Measurements from ENCODE around the gene STOML3. TPM values are rescaled to one million over a fixed set of nuclear protein-coding genes. Genes with fewer than 3 reads are reported as not detected.

Gene STOML3
- total and polyA plus RNA-seq, 8 donors = not detected

DNA sequence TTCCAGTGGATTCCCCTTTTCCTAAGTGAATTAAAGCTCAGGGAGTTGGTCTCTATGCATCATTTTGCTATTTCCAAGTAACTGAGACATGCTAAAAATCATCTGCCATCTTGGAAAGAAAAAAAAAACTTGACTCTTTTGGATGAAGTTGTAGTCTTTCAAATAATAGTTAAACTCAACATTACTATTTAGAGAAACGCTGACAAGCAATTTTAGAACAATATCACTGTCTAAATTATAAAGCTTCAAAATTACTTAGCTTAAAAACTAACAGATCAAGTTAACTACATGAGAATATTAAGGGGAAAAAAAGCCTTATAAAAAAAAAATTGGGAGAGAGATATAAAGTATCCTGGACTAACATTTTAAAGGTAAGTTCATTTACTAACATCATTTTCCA lies 68.5 kb downstream of the STOML3 start:
- no peaks in the 10 kb centered on the region for H3K9me3 ChIP-seq
- no peaks in the 10 kb centered on the region for H3K4me1 ChIP-seq
- TF ChIP-seq EP300 (IDR thresholded peaks at IDR 0.05) (no peak), POLR2AphosphoS5 (IDR thresholded peaks at IDR 0.05) (no peak), POLR2A (IDR thresholded peaks at IDR 0.05) (no peak)
- TF ChIP-seq, protein P1, sequence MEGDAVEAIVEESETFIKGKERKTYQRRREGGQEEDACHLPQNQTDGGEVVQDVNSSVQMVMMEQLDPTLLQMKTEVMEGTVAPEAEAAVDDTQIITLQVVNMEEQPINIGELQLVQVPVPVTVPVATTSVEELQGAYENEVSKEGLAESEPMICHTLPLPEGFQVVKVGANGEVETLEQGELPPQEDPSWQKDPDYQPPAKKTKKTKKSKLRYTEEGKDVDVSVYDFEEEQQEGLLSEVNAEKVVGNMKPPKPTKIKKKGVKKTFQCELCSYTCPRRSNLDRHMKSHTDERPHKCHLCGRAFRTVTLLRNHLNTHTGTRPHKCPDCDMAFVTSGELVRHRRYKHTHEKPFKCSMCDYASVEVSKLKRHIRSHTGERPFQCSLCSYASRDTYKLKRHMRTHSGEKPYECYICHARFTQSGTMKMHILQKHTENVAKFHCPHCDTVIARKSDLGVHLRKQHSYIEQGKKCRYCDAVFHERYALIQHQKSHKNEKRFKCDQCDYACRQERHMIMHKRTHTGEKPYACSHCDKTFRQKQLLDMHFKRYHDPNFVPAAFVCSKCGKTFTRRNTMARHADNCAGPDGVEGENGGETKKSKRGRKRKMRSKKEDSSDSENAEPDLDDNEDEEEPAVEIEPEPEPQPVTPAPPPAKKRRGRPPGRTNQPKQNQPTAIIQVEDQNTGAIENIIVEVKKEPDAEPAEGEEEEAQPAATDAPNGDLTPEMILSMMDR (IDR thresholded peaks at IDR 0.05) = no peak
- no peaks in the 10 kb centered on the region for H3K36me3 ChIP-seq
- peaks cover 0 to 10% (median 0%) of the 10 kb centered on the region in 3 donors for H3K27me3 ChIP-seq
- 87 to 91% (median 90%) methylated on average over 1 of the region's 1 CpG for WGBS, 5 donors
- intact Hi-C loops (cut with DNase I; ENCODE audit: low total_unique reads) = no loop called here
- no peak for DNase-seq
- H3K4me3 ChIP-seq = no peak overlapping the region
- H3K27ac ChIP-seq = no peak overlapping the region

DNA sequence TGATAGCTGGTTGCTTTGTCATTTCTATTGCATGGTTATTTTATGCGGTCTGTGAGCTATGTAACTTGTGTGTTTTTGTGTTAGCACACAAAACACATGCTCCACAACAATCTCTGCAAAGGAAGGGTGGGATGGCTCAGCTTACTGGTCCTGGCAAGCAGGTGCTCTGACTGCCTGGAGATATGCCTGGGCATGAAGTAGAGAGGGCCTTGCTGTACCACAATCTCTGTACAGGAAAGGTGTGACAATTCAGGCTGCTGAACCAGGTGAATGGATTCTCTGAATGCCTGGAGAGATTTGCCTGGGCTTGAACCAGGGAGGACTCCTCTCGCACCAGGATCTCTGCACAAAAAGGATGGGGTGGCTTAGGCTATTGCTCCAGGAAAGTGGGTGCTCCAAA lies 69.5 kb downstream of the STOML3 start:
- Histone ChIP-seq H3K4me3 (no peak overlapping the region), H3K27me3 (peaks cover 0 to 10% (median 0%) of the 10 kb centered on the region in 3 donors), H3K27ac (no peak overlapping the region), H3K9me3 (no peaks in the 10 kb centered on the region), H3K36me3 (no peaks in the 10 kb centered on the region), H3K4me1 (no peaks in the 10 kb centered on the region)
- intact Hi-C loops (cut with DNase I; ENCODE audit: low total_unique reads) = no loop called here
- TF ChIP-seq POLR2AphosphoS5 (IDR thresholded peaks at IDR 0.05) (no peak), EP300 (IDR thresholded peaks at IDR 0.05) (no peak), POLR2A (IDR thresholded peaks at IDR 0.05) (no peak)
- TF ChIP-seq, protein P1 (IDR thresholded peaks at IDR 0.05) = no peak
- 40 to 97% (median 70%) methylated on average over 2 of the region's 2 CpGs for WGBS, 5 donors
- no peak for DNase-seq

Other genes with a start within 250 kb of the STOML3 start
- gene PROSER1, start 47.3 kb upstream of the STOML3 start, total RNA-seq = 100 to 1,000 TPM in 1 of 5 donors, 10 to 100 TPM in 4; 10.3 to 176 (median 27.5) TPM
- 10 to 100 TPM in 2 of 3 donors, 1 to 10 TPM in 1; 5.7 to 10.3 (median 10.1) TPM for gene PROSER1, start 47.3 kb upstream of the STOML3 start, polyA plus RNA-seq
- 10 to 100 TPM in 4 of 5 donors, 1 to 10 TPM in 1; 4.1 to 74.4 (median 20.3) TPM for gene NHLRC3, start 47.6 kb upstream of the STOML3 start, total RNA-seq
- 1 to 10 TPM; 4.4 to 8.5 (median 5.7) TPM for gene NHLRC3, start 47.6 kb upstream of the STOML3 start, polyA plus RNA-seq

All from stomach (tissue), 9 donors.